Measurements from ENCODE around the gene RAP1GAP.

DNA sequence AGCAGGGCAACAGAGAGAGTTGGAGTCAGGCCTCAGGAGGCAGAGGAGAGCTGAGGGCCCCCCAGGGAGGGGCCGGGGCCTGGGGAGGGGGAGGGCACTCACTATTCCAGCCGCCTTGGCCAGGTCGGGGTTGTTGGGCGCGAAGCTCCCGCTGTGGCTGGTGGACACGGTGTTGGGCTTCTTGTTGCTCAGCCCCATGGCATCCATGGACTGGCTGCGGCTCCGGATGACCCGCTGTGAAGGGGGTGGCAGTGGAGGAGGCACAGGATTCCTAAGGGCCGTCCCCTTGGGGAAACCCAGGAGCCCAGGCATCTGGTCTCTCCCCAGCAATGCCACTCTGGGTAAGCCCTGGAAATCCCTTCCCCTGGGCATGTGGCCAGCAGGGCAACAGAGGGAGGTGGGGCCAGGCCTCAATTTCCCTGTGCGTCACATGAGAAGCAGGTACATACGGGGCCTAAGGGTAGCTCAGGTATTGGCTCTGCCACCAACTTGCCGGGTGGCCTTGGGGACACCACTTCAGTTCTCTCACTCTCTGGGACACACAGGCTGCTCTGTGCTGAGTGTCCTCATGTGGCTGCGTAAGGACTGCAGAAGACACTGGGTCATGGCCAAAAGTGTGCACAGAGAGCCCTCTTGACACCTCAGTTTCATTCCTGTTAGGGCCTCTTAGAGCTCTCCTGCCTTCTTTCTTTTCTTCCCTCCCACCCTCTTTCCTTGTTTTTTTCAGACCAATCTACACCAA is 63.0 kb downstream of the RAP1GAP start:
- TF ChIP-seq EZH2phosphoT487 (IDR thresholded peaks at IDR 0.05; ENCODE audit: borderline replicate concordance, low read depth, low read length), result no peak
- TF ChIP-seq, protein P1, sequence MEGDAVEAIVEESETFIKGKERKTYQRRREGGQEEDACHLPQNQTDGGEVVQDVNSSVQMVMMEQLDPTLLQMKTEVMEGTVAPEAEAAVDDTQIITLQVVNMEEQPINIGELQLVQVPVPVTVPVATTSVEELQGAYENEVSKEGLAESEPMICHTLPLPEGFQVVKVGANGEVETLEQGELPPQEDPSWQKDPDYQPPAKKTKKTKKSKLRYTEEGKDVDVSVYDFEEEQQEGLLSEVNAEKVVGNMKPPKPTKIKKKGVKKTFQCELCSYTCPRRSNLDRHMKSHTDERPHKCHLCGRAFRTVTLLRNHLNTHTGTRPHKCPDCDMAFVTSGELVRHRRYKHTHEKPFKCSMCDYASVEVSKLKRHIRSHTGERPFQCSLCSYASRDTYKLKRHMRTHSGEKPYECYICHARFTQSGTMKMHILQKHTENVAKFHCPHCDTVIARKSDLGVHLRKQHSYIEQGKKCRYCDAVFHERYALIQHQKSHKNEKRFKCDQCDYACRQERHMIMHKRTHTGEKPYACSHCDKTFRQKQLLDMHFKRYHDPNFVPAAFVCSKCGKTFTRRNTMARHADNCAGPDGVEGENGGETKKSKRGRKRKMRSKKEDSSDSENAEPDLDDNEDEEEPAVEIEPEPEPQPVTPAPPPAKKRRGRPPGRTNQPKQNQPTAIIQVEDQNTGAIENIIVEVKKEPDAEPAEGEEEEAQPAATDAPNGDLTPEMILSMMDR (conservative IDR thresholded peaks at IDR 0.05; ENCODE audit: low read length), result no peak
